HepG2 (cell line): ENCODE measurements around the gene UBTD1. TPM values are rescaled to one million over a fixed set of nuclear protein-coding genes. Genes with fewer than 3 reads are reported as not detected.

Experiments
- ATF1 ChIP-seq: IDR thresholded peaks from 2 replicates; pipeline ENCODE4 v1.6.1; 2016; ENCODE audit warnings: mild to moderate bottlenecking, control low read depth
- CC2D1A ChIP-seq: sonication (generic); formaldehyde crosslinking; IDR thresholded peaks from 2 replicates; pipeline ENCODE4 v1.8.1; 2023; ENCODE audit warnings: mild to moderate bottlenecking, missing genetic modification reagents
- KLF9 ChIP-seq: IDR thresholded peaks from 2 replicates; pipeline ENCODE4 v1.6.1; 2016; ENCODE audit warnings: low read depth
- MAFK ChIP-seq, 2 experiments: IDR thresholded peaks in 1 of 2; conservative IDR thresholded peaks in 1 of 2; 2 replicates each; pipeline ENCODE4 v1.6.1; 2011; ENCODE audit warnings: improper control_type of control experiment in 2 of 2, low read length in 2 of 2
- NCOA5 ChIP-seq: sonication (generic); formaldehyde crosslinking; IDR thresholded peaks from 2 replicates; pipeline ENCODE4 v1.4.0; 2020; ENCODE audit warnings: missing genetic modification reagents
- SIN3B ChIP-seq: fragments of 150-350 bp; IDR thresholded peaks from 2 replicates; pipeline ENCODE4 v1.6.1; 2014; ENCODE audit warnings: low read length
- SMAD1 ChIP-seq: sonication (generic); formaldehyde crosslinking; IDR thresholded peaks from 2 replicates; pipeline ENCODE4 v1.4.0; 2020; ENCODE audit warnings: missing genetic modification reagents, low read depth, mild to moderate bottlenecking, borderline replicate concordance
- ZMYM4 ChIP-seq: sonication (generic); formaldehyde crosslinking; IDR thresholded peaks from 2 replicates; pipeline ENCODE4 v1.8.1; 2023; ENCODE audit warnings: mild to moderate bottlenecking, missing genetic modification reagents
- polyA plus RNA-seq, 8 experiments: library from polyadenylated mRNA; depleted of rRNA in 3 of 8; stranded (reverse) in 7 of 8; unstranded in 1 of 8; fragments of >200 nt; fragmentation: Illumina TruSeq in 4 of 8; extraction: Trizol in 4 of 8; gene quantifications; 2 replicates each; pipeline versions ENCODE4 v1.2.1 to v1.2.3, GENCODE V29; 2011 to 2016; ENCODE audit warnings: low read depth in 4 of 8, missing spikeins in 1 of 8, mixed read lengths in 1 of 8; ENCODE audit not compliant: insufficient read depth in 1 of 8
- total RNA-seq, 5 experiments: library from RNA; depleted of rRNA; stranded (reverse); fragments of >200 nt; fragmentation: Illumina TruSeq; extraction: Trizol; gene quantifications; 2 replicates each; pipeline ENCODE4 v1.2.3, GENCODE V29; 2016; ENCODE audit warnings: low read depth in 1 of 5
- TF ChIP-seq, protein P1 (sequence below): sonication (generic); formaldehyde crosslinking; IDR thresholded peaks from 2 replicates; pipeline ENCODE4 v1.5.0; 2020; ENCODE audit warnings: mild to moderate bottlenecking, missing genetic modification reagents
- TF ChIP-seq, protein P2 (sequence below): IDR thresholded peaks from 2 replicates; pipeline ENCODE4 v1.6.1; 2016; ENCODE audit warnings: missing biosample characterization, missing genetic modification reagents, low read depth

UBTD1 gene
- total and polyA plus RNA-seq, 2 of the 13 experiments (the other 11 are each of a cell fraction or from before 2014, with no cell fraction given), result 7.9 to 10.0 TPM

DNA sequence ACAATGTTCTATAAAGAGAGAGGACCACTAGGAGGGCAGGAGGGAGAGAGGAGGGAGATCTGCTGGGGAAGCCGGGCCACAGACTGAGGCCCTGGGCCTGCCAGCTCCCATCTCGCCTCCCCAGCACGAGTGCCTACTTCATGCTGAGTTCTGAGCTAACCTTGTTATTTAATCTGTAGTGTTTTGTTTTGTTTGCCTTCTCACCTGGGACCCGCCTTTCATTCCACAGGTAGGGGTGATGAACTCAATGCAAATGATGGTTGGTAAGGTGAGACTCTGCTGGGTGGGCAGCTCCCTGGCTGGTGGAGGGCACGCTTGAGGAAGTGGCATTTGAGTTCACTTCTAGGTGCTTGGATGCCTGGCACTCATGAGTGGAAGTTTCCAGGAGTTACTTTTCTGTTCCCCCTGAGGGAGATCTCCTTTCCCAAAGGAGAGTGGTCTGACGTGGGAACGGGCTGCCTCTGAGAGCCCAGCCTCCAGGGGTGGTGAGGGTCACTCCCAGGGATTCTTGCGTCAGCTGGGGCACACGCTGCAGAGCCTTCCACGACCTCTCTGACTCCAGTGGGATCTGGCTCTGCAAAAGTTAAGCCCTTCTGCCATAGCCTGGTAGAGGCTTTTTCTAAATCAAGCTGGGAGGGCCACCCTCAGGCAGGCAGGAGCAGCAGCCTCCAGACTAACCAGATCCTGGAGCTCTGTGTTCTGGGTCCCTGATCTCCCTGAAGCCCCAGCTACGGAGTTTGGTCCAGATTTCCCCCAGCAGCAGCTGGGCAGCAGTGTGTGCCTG lies 22.4 kb downstream of the UBTD1 start (continued):
- TF ChIP-seq, protein P1, sequence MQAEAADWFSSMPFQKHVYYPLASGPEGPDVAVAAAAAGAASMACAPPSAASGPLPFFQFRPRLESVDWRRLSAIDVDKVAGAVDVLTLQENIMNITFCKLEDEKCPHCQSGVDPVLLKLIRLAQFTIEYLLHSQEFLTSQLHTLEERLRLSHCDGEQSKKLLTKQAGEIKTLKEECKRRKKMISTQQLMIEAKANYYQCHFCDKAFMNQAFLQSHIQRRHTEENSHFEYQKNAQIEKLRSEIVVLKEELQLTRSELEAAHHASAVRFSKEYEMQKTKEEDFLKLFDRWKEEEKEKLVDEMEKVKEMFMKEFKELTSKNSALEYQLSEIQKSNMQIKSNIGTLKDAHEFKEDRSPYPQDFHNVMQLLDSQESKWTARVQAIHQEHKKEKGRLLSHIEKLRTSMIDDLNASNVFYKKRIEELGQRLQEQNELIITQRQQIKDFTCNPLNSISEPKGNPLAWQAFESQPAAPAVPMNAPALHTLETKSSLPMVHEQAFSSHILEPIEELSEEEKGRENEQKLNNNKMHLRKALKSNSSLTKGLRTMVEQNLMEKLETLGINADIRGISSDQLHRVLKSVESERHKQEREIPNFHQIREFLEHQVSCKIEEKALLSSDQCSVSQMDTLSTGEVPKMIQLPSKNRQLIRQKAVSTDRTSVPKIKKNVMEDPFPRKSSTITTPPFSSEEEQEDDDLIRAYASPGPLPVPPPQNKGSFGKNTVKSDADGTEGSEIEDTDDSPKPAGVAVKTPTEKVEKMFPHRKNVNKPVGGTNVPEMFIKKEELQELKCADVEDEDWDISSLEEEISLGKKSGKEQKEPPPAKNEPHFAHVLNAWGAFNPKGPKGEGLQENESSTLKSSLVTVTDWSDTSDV (CRISPR knock-in tag), result no peak
- no peak for TF ChIP-seq MAFK (conservative IDR thresholded peaks at IDR 0.05 in 1 of 2, IDR thresholded peaks at IDR 0.05 in 1 of 2; ENCODE audit: low read length in 2 of 2)
- TF ChIP-seq ZMYM4 (CRISPR knock-in tag), result no peak
- no peak for TF ChIP-seq CC2D1A (CRISPR knock-in tag)
- TF ChIP-seq SIN3B, result no peak
- no peak for TF ChIP-seq SMAD1 (CRISPR knock-in tag)
- no peak for TF ChIP-seq ATF1
- TF ChIP-seq KLF9, result no peak
- TF ChIP-seq NCOA5 (CRISPR knock-in tag), result no peak
- TF ChIP-seq, protein P2, sequence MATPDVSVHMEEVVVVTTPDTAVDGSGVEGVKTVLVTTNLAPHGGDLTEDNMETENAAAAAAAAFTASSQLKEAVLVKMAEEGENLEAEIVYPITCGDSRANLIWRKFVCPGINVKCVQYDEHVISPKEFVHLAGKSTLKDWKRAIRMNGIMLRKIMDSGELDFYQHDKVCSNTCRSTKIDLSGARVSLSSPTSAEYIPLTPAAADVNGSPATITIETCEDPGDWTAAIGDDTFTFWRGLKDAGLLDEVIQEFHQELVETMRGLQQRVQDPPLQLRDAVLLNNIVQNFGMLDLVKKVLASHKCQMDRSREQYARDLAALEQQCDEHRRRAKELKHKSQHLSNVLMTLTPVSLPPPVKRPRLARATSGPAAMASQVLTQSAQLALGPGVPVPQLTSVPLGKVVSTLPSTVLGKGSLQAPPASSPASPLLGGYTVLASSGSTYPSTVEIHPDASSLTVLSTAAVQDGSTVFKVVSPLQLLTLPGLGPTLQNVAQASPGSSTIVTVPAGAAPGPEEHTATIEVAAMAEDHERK (CRISPR knock-in tag), result no peak
